ENCODE results near the gene POGK.
"Not testable (repeated sequence)": the region's sequence is repeated elsewhere in the genome, so short reads cannot be mapped to it uniquely, and the experiment has no call there.

Gene POGK

DNA sequence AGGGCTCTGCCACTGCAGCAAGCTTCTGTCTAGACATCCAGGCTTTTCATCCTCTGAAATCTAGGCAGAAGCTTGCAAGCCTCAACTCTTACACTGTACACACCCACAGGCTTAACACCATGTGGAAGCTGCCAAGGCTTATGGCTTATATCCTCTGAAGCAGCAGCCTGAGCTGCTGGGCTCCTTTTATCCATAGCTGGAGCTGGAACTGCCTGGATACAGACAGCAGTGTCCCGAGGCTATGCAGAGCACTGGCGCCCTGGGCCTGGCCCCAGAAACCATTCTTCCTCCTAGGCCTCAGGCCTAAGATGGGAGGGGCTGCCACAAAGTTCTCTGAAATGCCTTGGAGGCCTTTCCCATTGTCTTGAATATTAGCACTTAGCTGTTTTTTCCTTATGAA lies 19.3 kb upstream of the POGK start:
- CTCF ChIA-PET: no interaction called here
- POLR2A ChIA-PET: no interaction called here
- 100% methylated on average over 2 of the region's 2 CpGs for WGBS (ENCODE audit: insufficient coverage)
- H3K9me3 ChIP-seq (ENCODE audit: control extremely low read depth in 1 of 5, control insufficient read depth in 4 of 5, insufficient read depth in 2 of 5, low read depth in 1 of 5, low read length in 4 of 5): peaks cover 0 to 14% (median 2%) of the 10 kb centered on the region in 5 experiments
- no peaks in the 10 kb centered on the region for H3K27me3 ChIP-seq (replicated peaks in 2 of 5; ENCODE audit: control insufficient read depth in 4 of 5, insufficient read depth in 5 of 5, low read length in 4 of 5)
- no peaks in the 10 kb centered on the region for H3K36me3 ChIP-seq (ENCODE audit: control insufficient read depth in 4 of 4, insufficient read depth in 4 of 4, low read length in 3 of 4)
- no peak overlapping the region for H3K4me3 ChIP-seq (ENCODE audit: control insufficient read depth in 1 of 7, extremely low read depth in 1 of 7, insufficient read depth in 4 of 7, low read depth in 2 of 7, low read length in 6 of 7)
- H3K4me1 ChIP-seq (ENCODE audit: control extremely low read depth in 1 of 4, control insufficient read depth in 4 of 4, insufficient read depth in 4 of 4, low read length in 3 of 4): no peaks in the 10 kb centered on the region
- DNase-seq: no peak
- no peak overlapping the region for H3K27ac ChIP-seq (ENCODE audit: insufficient read depth in 1 of 2, low read depth in 1 of 2, low read length in 2 of 2, poor library complexity in 1 of 2, severe bottlenecking in 2 of 2)

DNA sequence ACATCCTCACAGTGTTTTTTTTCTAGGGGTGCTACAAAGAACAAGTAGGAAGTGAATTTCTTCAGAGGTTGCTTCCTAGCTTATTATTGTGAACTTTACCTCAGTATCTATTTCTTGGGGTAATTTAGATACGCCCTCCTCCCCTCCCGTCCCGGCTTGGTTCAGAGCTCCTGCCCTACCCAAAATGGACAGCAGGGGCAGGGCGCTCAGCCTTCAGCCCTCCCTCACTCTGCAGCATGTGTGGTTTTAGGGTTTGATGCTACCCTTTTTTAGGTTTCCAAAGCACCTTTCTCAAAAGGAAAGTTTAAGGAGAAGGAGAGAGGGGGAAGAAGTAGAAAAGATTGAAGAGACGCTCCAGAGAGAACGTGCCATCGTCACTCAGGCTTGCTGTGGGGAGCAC lies 16.9 kb upstream of the POGK start:
- ChIA-PET CTCF (no interaction called here), POLR2A (no interaction called here)
- Histone ChIP-seq H3K27me3 (replicated peaks in 2 of 5; ENCODE audit: control insufficient read depth in 4 of 5, insufficient read depth in 5 of 5, low read length in 4 of 5) (no peaks in the 10 kb centered on the region), H3K4me1 (ENCODE audit: control extremely low read depth in 1 of 4, control insufficient read depth in 4 of 4, insufficient read depth in 4 of 4, low read length in 3 of 4) (no peaks in the 10 kb centered on the region), H3K36me3 (ENCODE audit: control insufficient read depth in 4 of 4, insufficient read depth in 4 of 4, low read length in 3 of 4) (no peaks in the 10 kb centered on the region), H3K27ac (ENCODE audit: insufficient read depth in 1 of 2, low read depth in 1 of 2, low read length in 2 of 2, poor library complexity in 1 of 2, severe bottlenecking in 2 of 2) (no peak overlapping the region), H3K9me3 (ENCODE audit: control extremely low read depth in 1 of 5, control insufficient read depth in 4 of 5, insufficient read depth in 2 of 5, low read depth in 1 of 5, low read length in 4 of 5) (peaks cover 0 to 14% (median 0%) of the 10 kb centered on the region in 5 experiments), H3K4me3 (ENCODE audit: control insufficient read depth in 1 of 7, extremely low read depth in 1 of 7, insufficient read depth in 4 of 7, low read depth in 2 of 7, low read length in 6 of 7) (no peak overlapping the region)
- no peak for DNase-seq
- WGBS (ENCODE audit: insufficient coverage): 84% methylated on average over 5 of the region's 7 CpGs

DNA sequence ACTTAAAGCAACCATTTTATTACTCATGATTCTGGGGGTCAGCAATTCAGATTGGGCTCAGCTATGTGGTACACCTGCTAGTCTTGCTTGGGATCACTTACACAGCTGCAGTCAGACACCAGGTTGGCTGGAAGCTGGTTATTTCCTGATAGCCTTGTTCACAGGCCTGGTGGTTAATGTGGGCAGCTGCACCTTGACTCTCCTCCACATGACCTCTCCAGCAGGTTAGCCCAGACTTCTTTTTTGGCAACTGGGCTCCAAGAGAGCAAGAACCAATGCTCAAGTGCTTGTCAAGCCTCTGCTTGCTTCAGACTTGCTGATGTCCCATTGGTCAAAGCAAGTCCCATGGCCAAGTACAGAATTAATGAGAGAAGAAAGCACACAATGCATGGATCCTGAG lies 11.8 kb upstream of the POGK start:
- CTCF ChIA-PET: interaction anchor here (1.3 kb wide), 1 partner anchor 14 kb away, joined by 3 read pairs; no protein-coding TSS in a partner anchor
- POLR2A ChIA-PET: no interaction called here
- no peak overlapping the region for H3K27ac ChIP-seq (ENCODE audit: insufficient read depth in 1 of 2, low read depth in 1 of 2, low read length in 2 of 2, poor library complexity in 1 of 2, severe bottlenecking in 2 of 2)

DNA sequence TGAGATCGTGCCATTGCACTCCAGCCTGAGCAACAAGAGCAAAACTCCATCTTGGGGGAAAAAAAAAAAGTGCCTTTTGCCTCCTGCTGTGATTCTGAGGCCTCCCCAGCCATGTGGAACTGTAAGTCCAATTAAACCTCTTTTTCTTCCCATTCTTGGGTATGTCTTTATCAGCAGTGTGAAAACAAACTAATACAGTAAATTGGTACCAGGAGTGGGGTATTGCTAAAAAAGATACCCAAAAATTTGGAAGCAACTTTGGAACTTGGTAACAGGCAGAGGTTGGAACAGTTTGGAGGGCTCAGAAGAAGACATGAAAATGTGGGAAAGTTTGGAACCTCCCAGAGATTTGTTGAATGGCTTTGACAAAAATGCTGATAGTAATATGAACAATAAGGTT lies 9.5 kb upstream of the POGK start:
- 89% methylated on average over 1 of the region's 1 CpG for WGBS (ENCODE audit: insufficient coverage)
- CTCF ChIA-PET: interaction anchor here (1.1 kb wide), 1 partner anchor 8 kb away, joined by 3 read pairs; no protein-coding TSS in a partner anchor
- POLR2A ChIA-PET; H3K36me3 ChIP-seq (ENCODE audit: control insufficient read depth in 4 of 4, insufficient read depth in 4 of 4, low read length in 3 of 4); H3K4me3 ChIP-seq (ENCODE audit: control insufficient read depth in 1 of 7, extremely low read depth in 1 of 7, insufficient read depth in 4 of 7, low read depth in 2 of 7, low read length in 6 of 7); DNase-seq; H3K27me3 ChIP-seq (replicated peaks in 2 of 5; ENCODE audit: control insufficient read depth in 4 of 5, insufficient read depth in 5 of 5, low read length in 4 of 5); H3K27ac ChIP-seq (ENCODE audit: insufficient read depth in 1 of 2, low read depth in 1 of 2, low read length in 2 of 2, poor library complexity in 1 of 2, severe bottlenecking in 2 of 2); H3K4me1 ChIP-seq (ENCODE audit: control extremely low read depth in 1 of 4, control insufficient read depth in 4 of 4, insufficient read depth in 4 of 4, low read length in 3 of 4): not testable (repeated sequence)
- H3K9me3 ChIP-seq (ENCODE audit: control extremely low read depth in 1 of 5, control insufficient read depth in 4 of 5, insufficient read depth in 2 of 5, low read depth in 1 of 5, low read length in 4 of 5): peaks cover 0 to 14% (median 6%) of the 10 kb centered on the region in 5 experiments

More for the DNA sequence above, 11.8 kb upstream of the POGK start:
- Histone ChIP-seq H3K27me3 (replicated peaks in 2 of 5; ENCODE audit: control insufficient read depth in 4 of 5, insufficient read depth in 5 of 5, low read length in 4 of 5) (no peaks in the 10 kb centered on the region), H3K9me3 (ENCODE audit: control extremely low read depth in 1 of 5, control insufficient read depth in 4 of 5, insufficient read depth in 2 of 5, low read depth in 1 of 5, low read length in 4 of 5) (peaks cover 0 to 14% (median 6%) of the 10 kb centered on the region in 5 experiments), H3K4me1 (ENCODE audit: control extremely low read depth in 1 of 4, control insufficient read depth in 4 of 4, insufficient read depth in 4 of 4, low read length in 3 of 4) (no peaks in the 10 kb centered on the region), H3K4me3 (ENCODE audit: control insufficient read depth in 1 of 7, extremely low read depth in 1 of 7, insufficient read depth in 4 of 7, low read depth in 2 of 7, low read length in 6 of 7) (no peak overlapping the region), H3K36me3 (ENCODE audit: control insufficient read depth in 4 of 4, insufficient read depth in 4 of 4, low read length in 3 of 4) (no peaks in the 10 kb centered on the region)
- no peak for DNase-seq

DNA sequence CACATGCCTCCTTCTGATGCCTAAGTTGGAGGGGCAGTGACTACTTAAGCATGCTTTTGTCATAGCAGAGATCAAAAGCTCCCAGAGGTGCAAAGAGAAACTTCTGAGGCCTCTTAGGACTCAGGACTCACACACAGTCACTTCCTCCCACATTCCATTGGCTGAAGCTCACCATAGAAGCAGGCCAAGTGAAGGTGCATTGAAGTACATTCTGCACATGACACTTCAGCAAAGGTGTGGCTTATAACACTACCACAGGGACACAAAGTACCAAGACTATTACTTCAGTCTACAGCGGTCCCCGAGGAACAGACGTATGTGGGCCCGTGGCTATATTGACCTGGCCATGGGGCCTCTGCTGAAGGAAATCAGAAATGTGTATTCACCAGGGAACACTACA lies 2.5 kb upstream of the POGK start:
- Histone ChIP-seq H3K9me3 (ENCODE audit: control extremely low read depth in 1 of 5, control insufficient read depth in 4 of 5, insufficient read depth in 2 of 5, low read depth in 1 of 5, low read length in 4 of 5) (no peaks in the 10 kb centered on the region), H3K27me3 (replicated peaks in 2 of 5; ENCODE audit: control insufficient read depth in 4 of 5, insufficient read depth in 5 of 5, low read length in 4 of 5) (no peaks in the 10 kb centered on the region), H3K27ac (ENCODE audit: insufficient read depth in 1 of 2, low read depth in 1 of 2, low read length in 2 of 2, poor library complexity in 1 of 2, severe bottlenecking in 2 of 2) (no peak overlapping the region), H3K4me1 (ENCODE audit: control extremely low read depth in 1 of 4, control insufficient read depth in 4 of 4, insufficient read depth in 4 of 4, low read length in 3 of 4) (peaks cover 9 to 29% (median 19%) of the 10 kb centered on the region in 4 experiments), H3K36me3 (ENCODE audit: control insufficient read depth in 4 of 4, insufficient read depth in 4 of 4, low read length in 3 of 4) (peaks cover 0 to 9% (median 6%) of the 10 kb centered on the region in 4 experiments), H3K4me3 (ENCODE audit: control insufficient read depth in 1 of 7, extremely low read depth in 1 of 7, insufficient read depth in 4 of 7, low read depth in 2 of 7, low read length in 6 of 7) (no peak overlapping the region)
- CTCF ChIA-PET: no interaction called here
- 100% methylated on average over 4 of the region's 4 CpGs for WGBS (ENCODE audit: insufficient coverage)
- no peak for DNase-seq
- POLR2A ChIA-PET: no interaction called here

DNA sequence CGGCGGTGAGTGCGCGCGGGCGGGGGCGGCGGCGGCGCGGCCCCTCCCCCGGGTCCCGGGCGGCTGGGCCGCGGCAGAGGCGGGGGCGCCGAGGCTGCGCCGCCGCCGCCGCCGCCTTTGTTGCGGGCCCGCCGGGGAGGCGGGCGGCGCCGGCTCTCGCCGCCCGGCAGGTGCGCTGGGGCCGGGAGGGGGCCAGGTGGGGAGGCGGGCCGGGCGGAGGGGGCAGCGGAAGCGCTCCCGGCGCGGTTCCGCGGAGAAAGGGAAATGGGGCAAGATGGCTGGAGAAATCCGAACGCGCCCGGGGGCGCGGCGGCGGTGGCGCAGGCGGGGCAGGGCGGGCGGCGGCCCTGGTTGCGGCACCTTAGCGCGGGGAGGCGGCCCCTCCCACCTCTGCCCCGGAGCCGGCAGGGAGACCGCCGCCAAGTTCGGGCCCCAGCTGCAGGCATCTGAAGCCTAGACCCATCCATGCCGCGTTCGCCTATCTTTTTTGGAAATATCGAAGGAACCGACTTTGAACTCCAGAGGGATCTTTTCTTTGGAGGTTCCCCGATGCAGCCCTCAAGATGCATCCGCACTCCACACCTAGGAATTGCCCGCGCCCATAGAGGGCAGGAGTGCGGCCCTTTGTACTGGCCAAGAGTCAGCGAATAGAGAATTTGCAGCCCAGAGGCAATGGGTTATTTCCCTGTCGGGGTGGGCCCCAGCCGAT lies 479 bp downstream of the POGK start:
- POLR2A ChIA-PET: interaction anchor here (1.6 kb wide), 1 partner anchor 11 kb away, joined by 3 read pairs; no protein-coding TSS in a partner anchor
- Histone ChIP-seq H3K4me3 (ENCODE audit: control insufficient read depth in 1 of 7, extremely low read depth in 1 of 7, insufficient read depth in 4 of 7, low read depth in 2 of 7, low read length in 6 of 7) (peak overlapping the region; percentile 50 to 87 (median 73)), H3K27ac (ENCODE audit: insufficient read depth in 1 of 2, low read depth in 1 of 2, low read length in 2 of 2, poor library complexity in 1 of 2, severe bottlenecking in 2 of 2) (peak overlapping the region; percentile 6 to 65), H3K36me3 (ENCODE audit: control insufficient read depth in 4 of 4, insufficient read depth in 4 of 4, low read length in 3 of 4) (peaks cover 11 to 38% (median 30%) of the 10 kb centered on the region in 4 experiments), H3K9me3 (ENCODE audit: control extremely low read depth in 1 of 5, control insufficient read depth in 4 of 5, insufficient read depth in 2 of 5, low read depth in 1 of 5, low read length in 4 of 5) (no peaks in the 10 kb centered on the region), H3K27me3 (replicated peaks in 2 of 5; ENCODE audit: control insufficient read depth in 4 of 5, insufficient read depth in 5 of 5, low read length in 4 of 5) (no peaks in the 10 kb centered on the region), H3K4me1 (ENCODE audit: control extremely low read depth in 1 of 4, control insufficient read depth in 4 of 4, insufficient read depth in 4 of 4, low read length in 3 of 4) (peaks cover 9 to 29% (median 19%) of the 10 kb centered on the region in 4 experiments)
- CTCF ChIA-PET: interaction anchor here (1.0 to 1.8 kb wide), 5 partner anchors 9 to 37 kb away, joined by 3 to 4 read pairs (median 3); partner anchors contain the start of gene TADA1
- peak; percentile 42 to 74 (median 64) for DNase-seq
- under 1% methylated on average over 47 of the region's 82 CpGs for WGBS (ENCODE audit: insufficient coverage)

Measured in common myeloid progenitor, CD34-positive (primary cell).